IPS-11a (cell line): ENCODE measurements around the gene CAPZA2.
"Not testable (repeated sequence)": the region's sequence is repeated elsewhere in the genome, so short reads cannot be mapped to it uniquely, and the experiment has no call there.

ENCODE experiments used
- H3K4me3 ChIP-seq: one replicate; pipeline ENCODE4 v1.5.1; 2013; ENCODE audit warnings: low read depth, low read length, control low read depth

The CAPZA2 gene

GRCh38 chr7:116862234-116862950 is at the start of gene CAPZA2:
Gene CAPZA2, plus strand, starts transcription at chr7:116862587. Its CDS starts 25 bp downstream, at chr7:116862612.
- peak within 1 kb of the TSS; percentile 81 for H3K4me3 ChIP-seq

GRCh38 chr7:116812860-116813259 is 49.5 kb upstream of the CAPZA2 start:
- H3K4me3 ChIP-seq: no peak overlapping the region

GRCh38 chr7:116813371-116813770 is 49.0 kb upstream of the CAPZA2 start:
- H3K4me3 ChIP-seq: not testable (repeated sequence)

- H3K4me3 ChIP-seq: no peak overlapping the region
Observed at GRCh38 chr7:116815041-116815440, 47.3 kb upstream of the CAPZA2 start.

- no peak overlapping the region for H3K4me3 ChIP-seq
Observed at GRCh38 chr7:116820149-116820548, 42.2 kb upstream of the CAPZA2 start.

GRCh38 chr7:116821647-116822046 is 40.7 kb upstream of the CAPZA2 start:
- not testable (repeated sequence) for H3K4me3 ChIP-seq

- no peak overlapping the region for H3K4me3 ChIP-seq
Observed at GRCh38 chr7:116824449-116824848, 37.9 kb upstream of the CAPZA2 start.

GRCh38 chr7:116828281-116828680 is 34.1 kb upstream of the CAPZA2 start:
- no peak overlapping the region for H3K4me3 ChIP-seq

GRCh38 chr7:116829041-116829440 is 33.3 kb upstream of the CAPZA2 start:
- no peak overlapping the region for H3K4me3 ChIP-seq

GRCh38 chr7:116829493-116829892 is 32.9 kb upstream of the CAPZA2 start:
- H3K4me3 ChIP-seq: no peak overlapping the region

GRCh38 chr7:116832692-116833091 is 29.7 kb upstream of the CAPZA2 start:
- no peak overlapping the region for H3K4me3 ChIP-seq

GRCh38 chr7:116834815-116835504 is 27.4 kb upstream of the CAPZA2 start:
- no peak overlapping the region for H3K4me3 ChIP-seq

- H3K4me3 ChIP-seq: no peak overlapping the region
Observed at GRCh38 chr7:116836048-116836447, 26.3 kb upstream of the CAPZA2 start.

GRCh38 chr7:116836911-116837310 is 25.5 kb upstream of the CAPZA2 start:
- no peak overlapping the region for H3K4me3 ChIP-seq

- H3K4me3 ChIP-seq: no peak overlapping the region
Observed at GRCh38 chr7:116837586-116837985, 24.8 kb upstream of the CAPZA2 start.

GRCh38 chr7:116840256-116840655 is 22.1 kb upstream of the CAPZA2 start:
- no peak overlapping the region for H3K4me3 ChIP-seq

- H3K4me3 ChIP-seq: no peak overlapping the region
Observed at GRCh38 chr7:116842371-116842770, 20.0 kb upstream of the CAPZA2 start.

- no peak overlapping the region for H3K4me3 ChIP-seq
Observed at GRCh38 chr7:116843378-116843777, 19.0 kb upstream of the CAPZA2 start.

GRCh38 chr7:116851175-116851574 is 11.2 kb upstream of the CAPZA2 start:
- H3K4me3 ChIP-seq: no peak overlapping the region

- H3K4me3 ChIP-seq: no peak overlapping the region
Observed at GRCh38 chr7:116851671-116852070, 10.7 kb upstream of the CAPZA2 start.

GRCh38 chr7:116854132-116854531 is 8.3 kb upstream of the CAPZA2 start:
- no peak overlapping the region for H3K4me3 ChIP-seq

- H3K4me3 ChIP-seq: no peak overlapping the region
Observed at GRCh38 chr7:116857052-116857451, 5.3 kb upstream of the CAPZA2 start.
